Measurements from ENCODE around the gene SOD2.

- TF ChIP-seq CTCF (IDR thresholded peaks at IDR 0.05) (no peak), TAF1 (IDR thresholded peaks at IDR 0.05; ENCODE audit: borderline replicate concordance, low read depth, low read length) (no peak), SMC3 (IDR thresholded peaks at IDR 0.05; ENCODE audit: low read depth, low read length) (no peak), RXRA (IDR thresholded peaks at IDR 0.05; ENCODE audit: borderline replicate concordance, low read depth) (no peak), USF1 (IDR thresholded peaks at IDR 0.05; ENCODE audit: borderline replicate concordance, low read depth) (no peak), YY1 (IDR thresholded peaks at IDR 0.05; ENCODE audit: low read depth) (no peak), JUND (IDR thresholded peaks at IDR 0.05) (no peak), GABPA (IDR thresholded peaks at IDR 0.05; ENCODE audit: low read depth) (no peak)
Observed at GRCh38 chr6:159676890-159677505, 16.0 kb downstream of the SOD2 start.
